GM12891 (cell line): ENCODE data around the gene METTL22.

Experiments
- POLR2A ChIP-seq: IDR thresholded peaks from 2 replicates; pipeline ENCODE4 v1.6.1; 2011; ENCODE audit warnings: low read depth, low read length, control low read depth
- POLR2AphosphoS5 ChIP-seq: IDR thresholded peaks from 2 replicates; pipeline ENCODE4 v1.6.1; 2011; ENCODE audit warnings: low read depth, low read length, control low read depth
- SPI1 ChIP-seq: IDR thresholded peaks from 2 replicates; pipeline ENCODE4 v1.6.1; 2011; ENCODE audit warnings: low read depth, low read length, control low read depth

GRCh38 chr16:8648877-8649276 is 27.4 kb downstream of the METTL22 start:
- no peak for TF ChIP-seq POLR2AphosphoS5
- TF ChIP-seq POLR2A, result no peak
- no peak for TF ChIP-seq SPI1
